ENCODE results near the gene NRDC. TPM values are rescaled to one million over a fixed set of nuclear protein-coding genes. Genes with fewer than 3 reads are reported as not detected.
"Not testable (repeated sequence)": the region's sequence is repeated elsewhere in the genome, so short reads cannot be mapped to it uniquely, and the experiment has no call there.

Gene NRDC
- total RNA-seq, 1 donor = 31.0 TPM

GRCh38 chr1:51847294-51847920, 31.1 kb downstream of the NRDC start:
- no peak for DNase-seq (ENCODE audit: low read depth in 2 of 3, low spot score in 2 of 3)

- DNase-seq (ENCODE audit: low read depth in 2 of 3, low spot score in 2 of 3) = no peak
Measured at GRCh38 chr1:51843948-51844347, 34.6 kb downstream of the NRDC start.

GRCh38 chr1:51842261-51842660, 36.3 kb downstream of the NRDC start:
- DNase-seq (ENCODE audit: low read depth in 2 of 3, low spot score in 2 of 3) = no peak

- DNase-seq (ENCODE audit: low read depth in 2 of 3, low spot score in 2 of 3) = no peak
Measured at GRCh38 chr1:51840743-51841461, 37.6 kb downstream of the NRDC start.

GRCh38 chr1:51840182-51840581, 38.3 kb downstream of the NRDC start:
- no peak for DNase-seq (ENCODE audit: low read depth in 2 of 3, low spot score in 2 of 3)

GRCh38 chr1:51839094-51839493, 39.4 kb downstream of the NRDC start:
- DNase-seq (ENCODE audit: low read depth in 2 of 3, low spot score in 2 of 3) = no peak

GRCh38 chr1:51837243-51837642, 41.3 kb downstream of the NRDC start:
- DNase-seq (ENCODE audit: low read depth in 2 of 3, low spot score in 2 of 3) = no peak

GRCh38 chr1:51833700-51834099, 44.8 kb downstream of the NRDC start:
- DNase-seq (ENCODE audit: low read depth in 2 of 3, low spot score in 2 of 3) = no peak

GRCh38 chr1:51829058-51829457, 49.5 kb downstream of the NRDC start:
- DNase-seq (ENCODE audit: low read depth in 2 of 3, low spot score in 2 of 3) = no peak

- DNase-seq (ENCODE audit: low read depth in 2 of 3, low spot score in 2 of 3) = no peak
Measured at GRCh38 chr1:51819810-51820209, 58.7 kb downstream of the NRDC start.

- DNase-seq (ENCODE audit: low read depth in 2 of 3, low spot score in 2 of 3) = not testable (repeated sequence)
Measured at GRCh38 chr1:51819021-51819420, 59.5 kb downstream of the NRDC start.

- DNase-seq (ENCODE audit: low read depth in 2 of 3, low spot score in 2 of 3) = no peak
Measured at GRCh38 chr1:51818487-51818886, 60.0 kb downstream of the NRDC start.

- DNase-seq (ENCODE audit: low read depth in 2 of 3, low spot score in 2 of 3) = no peak
Measured at GRCh38 chr1:51814513-51814912, 64.0 kb downstream of the NRDC start.

GRCh38 chr1:51799372-51799771, 79.2 kb downstream of the NRDC start:
- DNase-seq (ENCODE audit: low read depth in 2 of 3, low spot score in 2 of 3) = no peak

GRCh38 chr1:51794868-51795267, 83.7 kb downstream of the NRDC start:
- no peak for DNase-seq (ENCODE audit: low read depth in 2 of 3, low spot score in 2 of 3)

- no peak for DNase-seq (ENCODE audit: low read depth in 2 of 3, low spot score in 2 of 3)
Measured at GRCh38 chr1:51794260-51794659, 84.3 kb downstream of the NRDC start.

GRCh38 chr1:51792864-51793263, 85.7 kb downstream of the NRDC start:
- DNase-seq (ENCODE audit: low read depth in 2 of 3, low spot score in 2 of 3) = peak in 2 of 3 donors; percentile 35 to 70

GRCh38 chr1:51791888-51792287, 86.6 kb downstream of the NRDC start:
- DNase-seq (ENCODE audit: low read depth in 2 of 3, low spot score in 2 of 3) = no peak

- DNase-seq (ENCODE audit: low read depth in 2 of 3, low spot score in 2 of 3) = no peak
Measured at GRCh38 chr1:51790385-51790784, 88.1 kb downstream of the NRDC start.

GRCh38 chr1:51789342-51789741, 89.2 kb downstream of the NRDC start:
- no peak for DNase-seq (ENCODE audit: low read depth in 2 of 3, low spot score in 2 of 3)

- DNase-seq (ENCODE audit: low read depth in 2 of 3, low spot score in 2 of 3) = no peak
Measured at GRCh38 chr1:51788938-51789337, 89.6 kb downstream of the NRDC start.

GRCh38 chr1:51784997-51785421, 93.5 kb downstream of the NRDC start:
- DNase-seq (ENCODE audit: low read depth in 2 of 3, low spot score in 2 of 3) = no peak

All from hematopoietic multipotent progenitor cell (in vitro differentiated cells).